Measurements from ENCODE around the gene DTNB. TPM values are rescaled to one million over a fixed set of nuclear protein-coding genes. Genes with fewer than 3 reads are reported as not detected.
"Not testable (repeated sequence)": the region's sequence is repeated elsewhere in the genome, so short reads cannot be mapped to it uniquely, and the experiment has no call there.

The DTNB gene
- total RNA-seq, 1 donor from 2014 or later: 8.5 TPM

- Mint-ChIP-seq H3K4me3 (ENCODE audit: unreplicated experiment) (no peak overlapping the region), H3K36me3 (ENCODE audit: low read depth) (no peaks in the 10 kb centered on the region), H3K9me3 (ENCODE audit: low read depth) (no peaks in the 10 kb centered on the region), H3K27ac (ENCODE audit: unreplicated experiment) (no peak overlapping the region), H3K27me3 (ENCODE audit: low read depth) (no peaks in the 10 kb centered on the region), H3K4me1 (ENCODE audit: low read depth) (no peaks in the 10 kb centered on the region)
- DNase-seq (ENCODE audit: low spot score): no peak
- TF ChIP-seq, protein P1, sequence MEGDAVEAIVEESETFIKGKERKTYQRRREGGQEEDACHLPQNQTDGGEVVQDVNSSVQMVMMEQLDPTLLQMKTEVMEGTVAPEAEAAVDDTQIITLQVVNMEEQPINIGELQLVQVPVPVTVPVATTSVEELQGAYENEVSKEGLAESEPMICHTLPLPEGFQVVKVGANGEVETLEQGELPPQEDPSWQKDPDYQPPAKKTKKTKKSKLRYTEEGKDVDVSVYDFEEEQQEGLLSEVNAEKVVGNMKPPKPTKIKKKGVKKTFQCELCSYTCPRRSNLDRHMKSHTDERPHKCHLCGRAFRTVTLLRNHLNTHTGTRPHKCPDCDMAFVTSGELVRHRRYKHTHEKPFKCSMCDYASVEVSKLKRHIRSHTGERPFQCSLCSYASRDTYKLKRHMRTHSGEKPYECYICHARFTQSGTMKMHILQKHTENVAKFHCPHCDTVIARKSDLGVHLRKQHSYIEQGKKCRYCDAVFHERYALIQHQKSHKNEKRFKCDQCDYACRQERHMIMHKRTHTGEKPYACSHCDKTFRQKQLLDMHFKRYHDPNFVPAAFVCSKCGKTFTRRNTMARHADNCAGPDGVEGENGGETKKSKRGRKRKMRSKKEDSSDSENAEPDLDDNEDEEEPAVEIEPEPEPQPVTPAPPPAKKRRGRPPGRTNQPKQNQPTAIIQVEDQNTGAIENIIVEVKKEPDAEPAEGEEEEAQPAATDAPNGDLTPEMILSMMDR (IDR thresholded peaks at IDR 0.05): no peak
These were observed 64.7 kb downstream of the DTNB start for GRCh38 chr2:25608718-25609117.

DNA sequence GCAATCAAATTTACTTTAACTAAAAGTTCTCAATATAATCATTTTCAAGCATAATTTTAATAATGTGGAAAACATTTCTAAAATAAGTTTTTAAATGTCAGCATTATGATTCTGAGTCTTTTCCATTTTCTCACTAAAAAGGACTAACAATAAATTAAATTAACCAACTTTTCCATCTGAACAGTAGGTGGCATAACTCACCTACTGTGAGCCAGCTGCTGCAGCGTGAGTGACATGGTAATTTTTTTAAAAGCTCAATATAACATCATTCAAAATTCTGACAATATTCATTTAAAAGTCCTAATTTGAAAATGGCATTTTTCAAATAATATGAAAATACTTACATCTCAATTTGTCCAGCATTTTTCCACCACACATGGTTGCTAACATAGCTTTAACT is 66.5 kb downstream of the DTNB start:
- no peak for DNase-seq (ENCODE audit: low spot score)

GRCh38 chr2:25602333-25602723 is 71.0 kb downstream of the DTNB start:
- Mint-ChIP-seq H3K27ac (ENCODE audit: unreplicated experiment) (no peak overlapping the region), H3K27me3 (ENCODE audit: low read depth) (no peaks in the 10 kb centered on the region), H3K36me3 (ENCODE audit: low read depth) (no peaks in the 10 kb centered on the region), H3K4me1 (ENCODE audit: low read depth) (peaks cover 3% of the 10 kb centered on the region), H3K4me3 (ENCODE audit: unreplicated experiment) (no peak overlapping the region), H3K9me3 (ENCODE audit: low read depth) (no peaks in the 10 kb centered on the region)
- no peak for DNase-seq (ENCODE audit: low spot score)
- TF ChIP-seq, protein P1 (IDR thresholded peaks at IDR 0.05): no peak

More for the DNA sequence above, 66.5 kb downstream of the DTNB start:
- TF ChIP-seq, protein P1 (IDR thresholded peaks at IDR 0.05): peak; percentile 95
- Mint-ChIP-seq H3K4me3 (ENCODE audit: unreplicated experiment) (no peak overlapping the region), H3K36me3 (ENCODE audit: low read depth) (no peaks in the 10 kb centered on the region), H3K27ac (ENCODE audit: unreplicated experiment) (no peak overlapping the region), H3K27me3 (ENCODE audit: low read depth) (no peaks in the 10 kb centered on the region), H3K9me3 (ENCODE audit: low read depth) (no peaks in the 10 kb centered on the region), H3K4me1 (ENCODE audit: low read depth) (peaks cover 3% of the 10 kb centered on the region)

DNA sequence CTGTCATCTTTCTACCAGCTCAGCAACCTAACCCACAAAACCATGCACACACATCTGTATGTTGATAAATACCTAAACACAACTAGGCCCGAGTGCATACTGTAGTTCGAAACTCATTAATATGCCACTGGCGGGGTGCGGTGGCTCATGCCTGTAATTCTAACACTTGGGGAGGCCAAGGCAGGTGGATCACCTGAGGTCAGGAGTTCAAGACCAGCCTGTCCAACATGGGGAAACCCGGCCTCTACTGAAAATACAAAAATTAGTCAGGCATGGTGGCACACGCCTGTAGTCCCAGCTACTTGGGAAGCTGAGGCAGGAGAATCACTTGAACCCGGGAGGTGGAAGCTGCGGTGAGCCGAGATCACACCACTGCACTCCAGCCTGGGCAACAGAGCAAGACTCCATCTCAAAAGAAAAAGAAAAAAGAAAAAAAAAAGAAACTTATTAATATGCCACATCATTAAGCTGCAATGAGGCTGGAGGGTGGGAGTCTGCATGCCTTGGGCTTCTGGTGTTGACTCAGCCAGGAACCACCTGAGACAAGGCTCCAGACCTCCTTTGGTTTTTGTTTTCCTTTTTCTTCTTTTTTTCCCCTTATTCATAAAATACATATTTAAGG is 71.6 kb downstream of the DTNB start:
- not testable (repeated sequence) for H3K4me3 Mint-ChIP-seq (ENCODE audit: unreplicated experiment); DNase-seq (ENCODE audit: low spot score); H3K27me3 Mint-ChIP-seq (ENCODE audit: low read depth); H3K27ac Mint-ChIP-seq (ENCODE audit: unreplicated experiment); H3K9me3 Mint-ChIP-seq (ENCODE audit: low read depth); H3K36me3 Mint-ChIP-seq (ENCODE audit: low read depth); H3K4me1 Mint-ChIP-seq (ENCODE audit: low read depth)

GRCh38 chr2:25598911-25599310 is 74.5 kb downstream of the DTNB start:
- TF ChIP-seq, protein P1 (IDR thresholded peaks at IDR 0.05): no peak
- Mint-ChIP-seq H3K36me3 (ENCODE audit: low read depth) (no peaks in the 10 kb centered on the region), H3K9me3 (ENCODE audit: low read depth) (no peaks in the 10 kb centered on the region), H3K27me3 (ENCODE audit: low read depth) (no peaks in the 10 kb centered on the region), H3K27ac (ENCODE audit: unreplicated experiment) (no peak overlapping the region), H3K4me3 (ENCODE audit: unreplicated experiment) (no peak overlapping the region), H3K4me1 (ENCODE audit: low read depth) (peaks cover 11% of the 10 kb centered on the region)
- DNase-seq (ENCODE audit: low spot score): no peak

DNA sequence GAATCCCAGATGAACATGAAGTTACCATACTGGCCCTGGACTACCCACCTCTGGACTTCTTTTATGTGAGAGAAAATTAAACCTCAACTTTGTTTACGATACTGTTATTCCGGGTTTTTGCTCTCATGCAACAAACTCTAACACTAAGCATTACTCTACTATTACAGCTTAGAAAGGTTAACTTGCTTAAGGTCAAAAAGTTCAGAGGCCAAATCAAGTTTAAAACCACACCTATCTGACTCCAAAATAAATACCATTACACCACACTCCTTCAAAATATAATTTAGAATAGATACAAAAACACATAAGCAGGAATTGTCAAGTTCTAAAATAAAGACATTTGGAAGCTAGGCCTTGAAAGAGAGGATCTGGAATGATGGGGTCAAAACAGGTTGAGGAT is 75.0 kb downstream of the DTNB start:
- Mint-ChIP-seq H3K9me3 (ENCODE audit: low read depth) (no peaks in the 10 kb centered on the region), H3K36me3 (ENCODE audit: low read depth) (no peaks in the 10 kb centered on the region), H3K4me1 (ENCODE audit: low read depth) (peaks cover 11% of the 10 kb centered on the region), H3K27ac (ENCODE audit: unreplicated experiment) (no peak overlapping the region), H3K4me3 (ENCODE audit: unreplicated experiment) (no peak overlapping the region), H3K27me3 (ENCODE audit: low read depth) (no peaks in the 10 kb centered on the region)
- TF ChIP-seq, protein P1 (IDR thresholded peaks at IDR 0.05): no peak
- DNase-seq (ENCODE audit: low spot score): no peak
